Measurements from ENCODE around the gene ZCCHC7.

DNA sequence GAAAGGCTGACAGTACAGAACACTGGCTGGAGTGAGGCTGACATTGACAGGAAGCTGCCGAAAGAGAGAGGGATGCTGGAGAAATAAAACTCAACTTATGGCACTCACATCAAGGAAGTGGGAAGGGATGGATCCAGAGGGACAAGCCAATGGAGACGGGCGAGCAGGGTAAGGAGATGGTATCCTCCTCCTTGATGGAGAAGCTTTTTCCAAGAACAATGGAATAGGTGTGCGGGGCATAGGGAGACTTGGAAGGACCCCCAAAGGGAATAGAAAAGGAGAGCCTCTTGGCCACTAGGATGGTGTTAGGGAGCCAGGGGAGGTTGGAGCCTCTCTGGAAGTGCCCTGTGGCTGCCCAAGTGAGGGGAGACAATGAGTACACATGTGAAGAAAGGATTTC, 243.8 kb downstream of the ZCCHC7 start:
- TF ChIP-seq, protein P1, sequence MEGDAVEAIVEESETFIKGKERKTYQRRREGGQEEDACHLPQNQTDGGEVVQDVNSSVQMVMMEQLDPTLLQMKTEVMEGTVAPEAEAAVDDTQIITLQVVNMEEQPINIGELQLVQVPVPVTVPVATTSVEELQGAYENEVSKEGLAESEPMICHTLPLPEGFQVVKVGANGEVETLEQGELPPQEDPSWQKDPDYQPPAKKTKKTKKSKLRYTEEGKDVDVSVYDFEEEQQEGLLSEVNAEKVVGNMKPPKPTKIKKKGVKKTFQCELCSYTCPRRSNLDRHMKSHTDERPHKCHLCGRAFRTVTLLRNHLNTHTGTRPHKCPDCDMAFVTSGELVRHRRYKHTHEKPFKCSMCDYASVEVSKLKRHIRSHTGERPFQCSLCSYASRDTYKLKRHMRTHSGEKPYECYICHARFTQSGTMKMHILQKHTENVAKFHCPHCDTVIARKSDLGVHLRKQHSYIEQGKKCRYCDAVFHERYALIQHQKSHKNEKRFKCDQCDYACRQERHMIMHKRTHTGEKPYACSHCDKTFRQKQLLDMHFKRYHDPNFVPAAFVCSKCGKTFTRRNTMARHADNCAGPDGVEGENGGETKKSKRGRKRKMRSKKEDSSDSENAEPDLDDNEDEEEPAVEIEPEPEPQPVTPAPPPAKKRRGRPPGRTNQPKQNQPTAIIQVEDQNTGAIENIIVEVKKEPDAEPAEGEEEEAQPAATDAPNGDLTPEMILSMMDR (conservative IDR thresholded peaks at IDR 0.05; ENCODE audit: low read depth, low read length): no peak
- TF ChIP-seq EZH2 (IDR thresholded peaks at IDR 0.05; ENCODE audit: borderline replicate concordance, low read depth, low read length, poor library complexity, severe bottlenecking): no peak

All from A673 (cell line).